Measurements from ENCODE around the gene PTGDS.

Gene PTGDS

GRCh38 chr9:136977223-136977622, at the start of gene PTGDS:
PTGDS (plus strand) TSS chr9:136977504; CDS start chr9:136977579, 75 bp downstream.
- DNase-seq: no peak

- no peak for DNase-seq
These were observed 48.7 kb upstream of the PTGDS start for GRCh38 chr9:136928591-136928990.

- DNase-seq: no peak
These were observed 47.3 kb upstream of the PTGDS start for GRCh38 chr9:136930014-136930413.

GRCh38 chr9:136931611-136932130, 45.6 kb upstream of the PTGDS start:
- DNase-seq: no peak

- DNase-seq: no peak
These were observed 43.0 kb upstream of the PTGDS start for GRCh38 chr9:136934277-136934676.

- no peak for DNase-seq
These were observed 41.7 kb upstream of the PTGDS start for GRCh38 chr9:136935651-136936050.

GRCh38 chr9:136936645-136937170, 40.6 kb upstream of the PTGDS start:
- no peak for DNase-seq

- DNase-seq: no peak
These were observed 39.9 kb upstream of the PTGDS start for GRCh38 chr9:136937186-136938001.

GRCh38 chr9:136939431-136939995, 37.8 kb upstream of the PTGDS start:
- DNase-seq: no peak

GRCh38 chr9:136939996-136940525, 37.2 kb upstream of the PTGDS start:
- no peak for DNase-seq

GRCh38 chr9:136940526-136941230, 36.6 kb upstream of the PTGDS start:
- DNase-seq: no peak

GRCh38 chr9:136941231-136942111, 35.8 kb upstream of the PTGDS start:
- no peak for DNase-seq

GRCh38 chr9:136942112-136942880, 35.0 kb upstream of the PTGDS start:
- DNase-seq: no peak

- DNase-seq: no peak
These were observed 34.4 kb upstream of the PTGDS start for GRCh38 chr9:136942881-136943230.

- DNase-seq: no peak
These were observed 33.8 kb upstream of the PTGDS start for GRCh38 chr9:136943291-136944211.

- no peak for DNase-seq
These were observed 33.1 kb upstream of the PTGDS start for GRCh38 chr9:136944212-136944518.

GRCh38 chr9:136944519-136945332, 32.6 kb upstream of the PTGDS start, which contains the start of the genes C8G and FBXW5:
C8G (plus strand) TSS chr9:136945243; CDS start chr9:136945321, 78 bp downstream.
FBXW5 (minus strand) TSS chr9:136944738; CDS start chr9:136944083, 655 bp downstream.
- DNase-seq: peak; percentile 90

GRCh38 chr9:136945333-136946227, 31.7 kb upstream of the PTGDS start:
- DNase-seq: no peak
